ENCODE results near the gene XRCC1.

The XRCC1 gene

DNA sequence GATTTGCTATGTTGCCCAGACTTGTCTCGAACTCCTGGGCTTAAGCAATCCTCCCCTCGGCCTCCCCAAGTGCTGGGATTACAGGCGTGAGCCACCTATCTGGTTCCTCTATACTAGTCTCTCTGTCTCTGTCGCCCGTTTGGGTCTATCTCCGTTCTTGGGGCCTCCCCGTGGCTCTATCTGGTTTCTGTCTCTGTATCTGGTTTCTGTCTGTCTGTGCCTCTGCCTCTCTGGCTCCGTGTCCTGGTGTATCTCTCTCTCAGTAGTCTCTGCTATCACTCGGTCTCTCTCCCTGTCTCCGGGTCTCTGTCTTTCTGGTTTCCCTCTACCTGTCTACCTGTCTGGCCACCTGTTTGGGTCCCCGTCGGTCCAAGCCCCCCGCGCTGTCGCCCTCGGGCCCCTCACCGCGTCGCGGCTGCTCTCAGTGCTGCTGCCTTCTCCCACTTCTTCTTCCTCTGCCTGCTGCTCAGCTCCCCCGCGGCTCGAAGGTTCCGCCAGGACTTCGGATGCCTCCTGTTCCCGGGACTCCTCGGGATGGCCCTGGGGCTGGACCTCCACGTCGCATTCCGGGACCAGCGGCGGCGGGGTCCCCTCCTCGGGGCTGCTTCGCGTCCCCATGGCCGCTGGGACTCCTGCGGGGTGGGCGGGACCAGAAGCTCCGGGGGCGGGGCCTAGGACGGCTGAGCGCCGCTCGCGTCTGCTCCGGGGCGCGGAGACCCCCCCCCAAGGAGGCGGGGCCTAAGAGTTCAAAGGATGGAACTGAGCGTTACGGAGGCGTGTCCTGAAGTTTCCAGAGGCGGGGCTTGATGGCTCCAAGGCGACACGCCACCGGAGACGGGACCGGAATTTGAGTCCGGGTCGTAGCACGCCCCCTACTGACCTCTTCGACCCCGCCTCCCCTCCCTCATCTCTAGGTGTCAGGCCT is 71.6 kb downstream of the XRCC1 start:
- H3K4me3 ChIP-seq (ENCODE audit: low read depth, low read length): peak overlapping the region; percentile 73
- TF ChIP-seq, protein P1, sequence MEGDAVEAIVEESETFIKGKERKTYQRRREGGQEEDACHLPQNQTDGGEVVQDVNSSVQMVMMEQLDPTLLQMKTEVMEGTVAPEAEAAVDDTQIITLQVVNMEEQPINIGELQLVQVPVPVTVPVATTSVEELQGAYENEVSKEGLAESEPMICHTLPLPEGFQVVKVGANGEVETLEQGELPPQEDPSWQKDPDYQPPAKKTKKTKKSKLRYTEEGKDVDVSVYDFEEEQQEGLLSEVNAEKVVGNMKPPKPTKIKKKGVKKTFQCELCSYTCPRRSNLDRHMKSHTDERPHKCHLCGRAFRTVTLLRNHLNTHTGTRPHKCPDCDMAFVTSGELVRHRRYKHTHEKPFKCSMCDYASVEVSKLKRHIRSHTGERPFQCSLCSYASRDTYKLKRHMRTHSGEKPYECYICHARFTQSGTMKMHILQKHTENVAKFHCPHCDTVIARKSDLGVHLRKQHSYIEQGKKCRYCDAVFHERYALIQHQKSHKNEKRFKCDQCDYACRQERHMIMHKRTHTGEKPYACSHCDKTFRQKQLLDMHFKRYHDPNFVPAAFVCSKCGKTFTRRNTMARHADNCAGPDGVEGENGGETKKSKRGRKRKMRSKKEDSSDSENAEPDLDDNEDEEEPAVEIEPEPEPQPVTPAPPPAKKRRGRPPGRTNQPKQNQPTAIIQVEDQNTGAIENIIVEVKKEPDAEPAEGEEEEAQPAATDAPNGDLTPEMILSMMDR (IDR thresholded peaks at IDR 0.05; ENCODE audit: borderline replicate concordance, insufficient read depth, low read depth, low read length): peak; percentile 22; the same call in 1 of the 2 replicates

GRCh38 chr19:43502419-43502976 is 72.8 kb downstream of the XRCC1 start:
- TF ChIP-seq, protein P1 (IDR thresholded peaks at IDR 0.05; ENCODE audit: borderline replicate concordance, insufficient read depth, low read depth, low read length): no peak
- H3K4me3 ChIP-seq (ENCODE audit: low read depth, low read length): no peak overlapping the region

DNA sequence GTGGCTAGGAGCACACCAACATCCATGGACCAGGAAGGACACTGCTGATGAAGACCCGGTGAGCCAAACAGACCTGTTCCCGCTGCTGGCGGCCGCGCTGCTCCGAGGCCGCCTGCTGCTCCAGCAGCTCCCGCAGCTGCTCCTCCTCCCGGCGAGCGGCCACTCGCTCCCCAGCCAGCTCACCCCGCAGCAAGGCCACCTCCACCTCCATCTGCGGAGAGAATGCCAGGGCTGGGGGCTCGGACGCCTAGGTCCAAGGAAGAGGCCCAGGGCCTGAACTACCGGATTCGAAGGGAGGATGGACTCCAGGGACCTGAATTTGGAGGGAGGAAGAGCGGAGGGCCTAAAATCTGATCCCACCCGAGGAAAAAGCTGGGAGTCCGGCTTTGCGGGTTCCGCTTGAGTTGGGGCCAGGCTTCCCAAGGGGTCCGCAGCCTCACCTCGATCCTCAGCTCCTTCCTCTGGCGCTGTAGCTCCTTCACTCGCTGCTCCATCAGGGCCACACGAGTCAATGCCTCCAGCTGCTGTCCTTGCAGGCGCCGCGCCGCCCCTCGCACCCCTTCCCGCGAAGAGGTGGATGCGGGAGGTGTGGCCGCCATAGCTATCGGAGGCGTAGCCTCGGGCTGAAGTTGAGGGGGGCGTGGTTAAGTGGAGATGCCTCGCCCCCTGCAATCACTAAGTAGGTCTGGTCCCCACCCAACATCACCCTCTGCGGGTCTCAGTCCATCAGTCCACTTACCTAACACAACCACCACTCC is 73.5 kb downstream of the XRCC1 start:
- no peak overlapping the region for H3K4me3 ChIP-seq (ENCODE audit: low read depth, low read length)
- TF ChIP-seq, protein P1 (IDR thresholded peaks at IDR 0.05; ENCODE audit: borderline replicate concordance, insufficient read depth, low read depth, low read length): no peak

DNA sequence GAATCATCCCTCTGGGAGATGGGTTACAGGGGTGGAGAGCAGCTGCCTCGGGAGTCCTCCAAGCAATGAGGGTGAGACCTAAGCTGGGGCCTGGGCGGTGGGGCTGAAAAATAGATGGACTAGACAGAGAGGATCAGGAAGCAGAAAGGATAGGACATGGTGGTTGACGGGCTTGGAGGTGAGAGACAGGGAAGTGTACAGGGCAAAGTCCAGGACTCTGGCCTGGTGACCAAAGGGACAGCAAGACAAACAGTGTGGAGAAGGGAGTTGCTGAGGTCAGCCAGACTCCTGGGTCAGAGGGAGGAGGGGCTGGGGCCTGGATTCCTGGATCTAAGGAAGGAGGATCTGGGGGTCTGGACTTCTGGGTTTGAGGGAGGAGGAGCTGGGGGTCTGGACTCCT is 76.3 kb downstream of the XRCC1 start:
- TF ChIP-seq, protein P1 (IDR thresholded peaks at IDR 0.05; ENCODE audit: borderline replicate concordance, insufficient read depth, low read depth, low read length): no peak
- no peak overlapping the region for H3K4me3 ChIP-seq (ENCODE audit: low read depth, low read length)

- TF ChIP-seq, protein P1 (IDR thresholded peaks at IDR 0.05; ENCODE audit: borderline replicate concordance, insufficient read depth, low read depth, low read length): no peak
- H3K4me3 ChIP-seq (ENCODE audit: low read depth, low read length): no peak overlapping the region
Measured at GRCh38 chr19:43498233-43498842, 77.0 kb downstream of the XRCC1 start.

DNA sequence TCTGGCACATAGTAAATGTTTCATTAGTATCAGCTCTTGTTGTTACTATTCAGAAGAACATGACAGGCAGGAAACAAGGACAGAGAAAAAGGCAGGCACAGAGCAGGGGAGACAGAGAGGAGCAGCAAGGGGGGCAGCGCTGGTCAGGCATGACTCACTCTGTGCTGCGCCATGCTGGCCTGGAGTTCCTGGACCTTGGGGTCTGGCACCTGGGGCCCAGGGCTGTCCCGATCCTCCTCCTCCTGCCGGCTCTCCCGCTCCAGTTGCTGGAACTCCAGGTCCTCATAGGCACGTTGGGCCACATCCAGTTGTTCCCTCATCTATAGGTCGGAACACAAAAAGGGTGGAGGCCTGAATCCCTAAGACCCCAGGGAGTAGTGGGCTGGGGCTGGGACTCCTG is 78.4 kb downstream of the XRCC1 start:
- H3K4me3 ChIP-seq (ENCODE audit: low read depth, low read length): no peak overlapping the region
- TF ChIP-seq, protein P1 (IDR thresholded peaks at IDR 0.05; ENCODE audit: borderline replicate concordance, insufficient read depth, low read depth, low read length): no peak

Measured in GM12875 (cell line).